Measurements from ENCODE around the gene PGA5. TPM values are rescaled to one million over a fixed set of nuclear protein-coding genes. Genes with fewer than 3 reads are reported as not detected.

Gene PGA5
- total and polyA plus RNA-seq, 2 experiments from 2014 or later = 0.45 to 0.52 TPM

DNA sequence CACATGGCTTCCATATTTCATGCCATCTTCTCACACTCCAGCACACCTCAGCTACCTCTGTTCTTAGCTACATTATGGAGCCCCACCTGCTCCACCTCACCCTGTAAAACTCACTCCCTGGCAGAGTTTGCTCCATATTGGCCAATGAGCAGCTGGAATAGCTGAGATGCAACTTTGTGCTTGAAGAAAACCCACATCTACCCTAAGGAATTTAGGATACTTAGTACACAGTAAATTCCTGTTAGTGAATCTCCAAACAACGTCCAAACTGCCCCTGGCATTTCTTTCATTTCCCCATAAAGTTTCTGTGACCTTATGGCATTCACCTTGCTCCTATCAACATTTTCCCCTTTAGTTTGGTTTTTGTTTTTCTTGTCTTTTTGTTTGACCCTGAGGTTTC is 56.4 kb downstream of the PGA5 start:
- no peak overlapping the region for H3K4me2 ChIP-seq

More for the DNA sequence above, 56.4 kb downstream of the PGA5 start:
- Histone ChIP-seq H3K27ac (ENCODE audit: low read depth) (peak overlapping the region; percentile 18; the same call in 1 of the 2 replicates), H3K27me3 (ENCODE audit: insufficient read depth) (peaks cover 11% of the 10 kb centered on the region), H3K79me2 (replicated peaks; ENCODE audit: insufficient read depth) (peaks cover 14% of the 10 kb centered on the region), H3K4me1 (ENCODE audit: insufficient read depth) (peaks cover 9% of the 10 kb centered on the region), H3K4me3 (no peak overlapping the region), H4K20me1 (replicated peaks; ENCODE audit: insufficient read depth) (peaks cover 6% of the 10 kb centered on the region; the same call in 1 of the 2 replicates), H3F3A (replicated peaks; ENCODE audit: low read depth) (peaks cover 9% of the 10 kb centered on the region), H2AFZ (no peak overlapping the region), H3K36me3 (ENCODE audit: insufficient read depth) (peaks cover 27% of the 10 kb centered on the region), H3K9me2 (ENCODE audit: insufficient read depth) (no peaks in the 10 kb centered on the region)
- ATAC-seq = no peak
- DNase-seq (ENCODE audit: low spot score) = no peak
- peaks cover 20% of the 10 kb centered on the region for H3K27me3 Mint-ChIP-seq (ENCODE audit: insufficient read depth, low read depth, poor library complexity)
- no peaks in the 10 kb centered on the region; the same call in 2 of the 3 replicates for H3K9me3 Mint-ChIP-seq
- TF ChIP-seq, protein P1, sequence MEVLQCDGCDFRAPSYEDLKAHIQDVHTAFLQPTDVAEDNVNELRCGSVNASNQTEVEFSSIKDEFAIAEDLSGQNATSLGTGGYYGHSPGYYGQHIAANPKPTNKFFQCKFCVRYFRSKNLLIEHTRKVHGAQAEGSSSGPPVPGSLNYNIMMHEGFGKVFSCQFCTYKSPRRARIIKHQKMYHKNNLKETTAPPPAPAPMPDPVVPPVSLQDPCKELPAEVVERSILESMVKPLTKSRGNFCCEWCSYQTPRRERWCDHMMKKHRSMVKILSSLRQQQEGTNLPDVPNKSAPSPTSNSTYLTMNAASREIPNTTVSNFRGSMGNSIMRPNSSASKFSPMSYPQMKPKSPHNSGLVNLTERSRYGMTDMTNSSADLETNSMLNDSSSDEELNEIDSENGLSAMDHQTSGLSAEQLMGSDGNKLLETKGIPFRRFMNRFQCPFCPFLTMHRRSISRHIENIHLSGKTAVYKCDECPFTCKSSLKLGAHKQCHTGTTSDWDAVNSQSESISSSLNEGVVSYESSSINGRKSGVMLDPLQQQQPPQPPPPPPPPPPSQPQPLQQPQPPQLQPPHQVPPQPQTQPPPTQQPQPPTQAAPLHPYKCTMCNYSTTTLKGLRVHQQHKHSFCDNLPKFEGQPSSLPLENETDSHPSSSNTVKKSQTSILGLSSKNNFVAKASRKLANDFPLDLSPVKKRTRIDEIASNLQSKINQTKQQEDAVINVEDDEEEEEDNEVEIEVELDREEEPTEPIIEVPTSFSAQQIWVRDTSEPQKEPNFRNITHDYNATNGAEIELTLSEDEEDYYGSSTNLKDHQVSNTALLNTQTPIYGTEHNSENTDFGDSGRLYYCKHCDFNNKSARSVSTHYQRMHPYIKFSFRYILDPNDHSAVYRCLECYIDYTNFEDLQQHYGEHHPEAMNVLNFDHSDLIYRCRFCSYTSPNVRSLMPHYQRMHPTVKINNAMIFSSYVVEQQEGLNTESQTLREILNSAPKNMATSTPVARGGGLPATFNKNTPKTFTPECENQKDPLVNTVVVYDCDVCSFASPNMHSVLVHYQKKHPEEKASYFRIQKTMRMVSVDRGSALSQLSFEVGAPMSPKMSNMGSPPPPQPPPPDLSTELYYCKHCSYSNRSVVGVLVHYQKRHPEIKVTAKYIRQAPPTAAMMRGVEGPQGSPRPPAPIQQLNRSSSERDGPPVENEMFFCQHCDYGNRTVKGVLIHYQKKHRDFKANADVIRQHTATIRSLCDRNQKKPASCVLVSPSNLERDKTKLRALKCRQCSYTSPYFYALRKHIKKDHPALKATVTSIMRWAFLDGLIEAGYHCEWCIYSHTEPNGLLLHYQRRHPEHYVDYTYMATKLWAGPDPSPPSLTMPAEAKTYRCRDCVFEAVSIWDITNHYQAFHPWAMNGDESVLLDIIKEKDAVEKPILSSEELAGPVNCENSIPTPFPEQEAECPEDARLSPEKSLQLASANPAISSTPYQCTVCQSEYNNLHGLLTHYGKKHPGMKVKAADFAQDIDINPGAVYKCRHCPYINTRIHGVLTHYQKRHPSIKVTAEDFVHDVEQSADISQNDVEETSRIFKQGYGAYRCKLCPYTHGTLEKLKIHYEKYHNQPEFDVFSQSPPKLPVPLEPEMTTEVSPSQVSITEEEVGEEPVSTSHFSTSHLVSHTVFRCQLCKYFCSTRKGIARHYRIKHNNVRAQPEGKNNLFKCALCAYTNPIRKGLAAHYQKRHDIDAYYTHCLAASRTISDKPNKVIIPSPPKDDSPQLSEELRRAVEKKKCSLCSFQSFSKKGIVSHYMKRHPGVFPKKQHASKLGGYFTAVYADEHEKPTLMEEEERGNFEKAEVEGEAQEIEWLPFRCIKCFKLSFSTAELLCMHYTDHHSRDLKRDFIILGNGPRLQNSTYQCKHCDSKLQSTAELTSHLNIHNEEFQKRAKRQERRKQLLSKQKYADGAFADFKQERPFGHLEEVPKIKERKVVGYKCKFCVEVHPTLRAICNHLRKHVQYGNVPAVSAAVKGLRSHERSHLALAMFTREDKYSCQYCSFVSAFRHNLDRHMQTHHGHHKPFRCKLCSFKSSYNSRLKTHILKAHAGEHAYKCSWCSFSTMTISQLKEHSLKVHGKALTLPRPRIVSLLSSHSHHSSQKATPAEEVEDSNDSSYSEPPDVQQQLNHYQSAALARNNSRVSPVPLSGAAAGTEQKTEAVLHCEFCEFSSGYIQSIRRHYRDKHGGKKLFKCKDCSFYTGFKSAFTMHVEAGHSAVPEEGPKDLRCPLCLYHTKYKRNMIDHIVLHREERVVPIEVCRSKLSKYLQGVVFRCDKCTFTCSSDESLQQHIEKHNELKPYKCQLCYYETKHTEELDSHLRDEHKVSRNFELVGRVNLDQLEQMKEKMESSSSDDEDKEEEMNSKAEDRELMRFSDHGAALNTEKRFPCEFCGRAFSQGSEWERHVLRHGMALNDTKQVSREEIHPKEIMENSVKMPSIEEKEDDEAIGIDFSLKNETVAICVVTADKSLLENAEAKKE (CRISPR knock-in tag; IDR thresholded peaks at IDR 0.05) = no peak
- TF ChIP-seq ZNF331 (CRISPR knock-in tag; IDR thresholded peaks at IDR 0.05; ENCODE audit: low read depth) = no peak
- TF ChIP-seq NANOG (IDR thresholded peaks at IDR 0.05; ENCODE audit: borderline replicate concordance) = no peak
- TF ChIP-seq, protein P2, sequence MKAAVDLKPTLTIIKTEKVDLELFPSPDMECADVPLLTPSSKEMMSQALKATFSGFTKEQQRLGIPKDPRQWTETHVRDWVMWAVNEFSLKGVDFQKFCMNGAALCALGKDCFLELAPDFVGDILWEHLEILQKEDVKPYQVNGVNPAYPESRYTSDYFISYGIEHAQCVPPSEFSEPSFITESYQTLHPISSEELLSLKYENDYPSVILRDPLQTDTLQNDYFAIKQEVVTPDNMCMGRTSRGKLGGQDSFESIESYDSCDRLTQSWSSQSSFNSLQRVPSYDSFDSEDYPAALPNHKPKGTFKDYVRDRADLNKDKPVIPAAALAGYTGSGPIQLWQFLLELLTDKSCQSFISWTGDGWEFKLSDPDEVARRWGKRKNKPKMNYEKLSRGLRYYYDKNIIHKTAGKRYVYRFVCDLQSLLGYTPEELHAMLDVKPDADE (IDR thresholded peaks at IDR 0.05) = no peak
- no peak for TF ChIP-seq ZNF114 (CRISPR knock-in tag; IDR thresholded peaks at IDR 0.05)
- TF ChIP-seq STAT1 (IDR thresholded peaks at IDR 0.05; ENCODE audit: unreplicated experiment) = no peak
- TF ChIP-seq CREB1 (CRISPR knock-in tag; IDR thresholded peaks at IDR 0.05; ENCODE audit: low read depth) = no peak
- TF ChIP-seq, protein P3, sequence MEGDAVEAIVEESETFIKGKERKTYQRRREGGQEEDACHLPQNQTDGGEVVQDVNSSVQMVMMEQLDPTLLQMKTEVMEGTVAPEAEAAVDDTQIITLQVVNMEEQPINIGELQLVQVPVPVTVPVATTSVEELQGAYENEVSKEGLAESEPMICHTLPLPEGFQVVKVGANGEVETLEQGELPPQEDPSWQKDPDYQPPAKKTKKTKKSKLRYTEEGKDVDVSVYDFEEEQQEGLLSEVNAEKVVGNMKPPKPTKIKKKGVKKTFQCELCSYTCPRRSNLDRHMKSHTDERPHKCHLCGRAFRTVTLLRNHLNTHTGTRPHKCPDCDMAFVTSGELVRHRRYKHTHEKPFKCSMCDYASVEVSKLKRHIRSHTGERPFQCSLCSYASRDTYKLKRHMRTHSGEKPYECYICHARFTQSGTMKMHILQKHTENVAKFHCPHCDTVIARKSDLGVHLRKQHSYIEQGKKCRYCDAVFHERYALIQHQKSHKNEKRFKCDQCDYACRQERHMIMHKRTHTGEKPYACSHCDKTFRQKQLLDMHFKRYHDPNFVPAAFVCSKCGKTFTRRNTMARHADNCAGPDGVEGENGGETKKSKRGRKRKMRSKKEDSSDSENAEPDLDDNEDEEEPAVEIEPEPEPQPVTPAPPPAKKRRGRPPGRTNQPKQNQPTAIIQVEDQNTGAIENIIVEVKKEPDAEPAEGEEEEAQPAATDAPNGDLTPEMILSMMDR (conservative IDR thresholded peaks at IDR 0.05; ENCODE audit: low read depth in 2 of 2) = no peak
- no peak for TF ChIP-seq EZH2 (IDR thresholded peaks at IDR 0.05; ENCODE audit: low read depth, unreplicated experiment)
- TF ChIP-seq, protein P4, sequence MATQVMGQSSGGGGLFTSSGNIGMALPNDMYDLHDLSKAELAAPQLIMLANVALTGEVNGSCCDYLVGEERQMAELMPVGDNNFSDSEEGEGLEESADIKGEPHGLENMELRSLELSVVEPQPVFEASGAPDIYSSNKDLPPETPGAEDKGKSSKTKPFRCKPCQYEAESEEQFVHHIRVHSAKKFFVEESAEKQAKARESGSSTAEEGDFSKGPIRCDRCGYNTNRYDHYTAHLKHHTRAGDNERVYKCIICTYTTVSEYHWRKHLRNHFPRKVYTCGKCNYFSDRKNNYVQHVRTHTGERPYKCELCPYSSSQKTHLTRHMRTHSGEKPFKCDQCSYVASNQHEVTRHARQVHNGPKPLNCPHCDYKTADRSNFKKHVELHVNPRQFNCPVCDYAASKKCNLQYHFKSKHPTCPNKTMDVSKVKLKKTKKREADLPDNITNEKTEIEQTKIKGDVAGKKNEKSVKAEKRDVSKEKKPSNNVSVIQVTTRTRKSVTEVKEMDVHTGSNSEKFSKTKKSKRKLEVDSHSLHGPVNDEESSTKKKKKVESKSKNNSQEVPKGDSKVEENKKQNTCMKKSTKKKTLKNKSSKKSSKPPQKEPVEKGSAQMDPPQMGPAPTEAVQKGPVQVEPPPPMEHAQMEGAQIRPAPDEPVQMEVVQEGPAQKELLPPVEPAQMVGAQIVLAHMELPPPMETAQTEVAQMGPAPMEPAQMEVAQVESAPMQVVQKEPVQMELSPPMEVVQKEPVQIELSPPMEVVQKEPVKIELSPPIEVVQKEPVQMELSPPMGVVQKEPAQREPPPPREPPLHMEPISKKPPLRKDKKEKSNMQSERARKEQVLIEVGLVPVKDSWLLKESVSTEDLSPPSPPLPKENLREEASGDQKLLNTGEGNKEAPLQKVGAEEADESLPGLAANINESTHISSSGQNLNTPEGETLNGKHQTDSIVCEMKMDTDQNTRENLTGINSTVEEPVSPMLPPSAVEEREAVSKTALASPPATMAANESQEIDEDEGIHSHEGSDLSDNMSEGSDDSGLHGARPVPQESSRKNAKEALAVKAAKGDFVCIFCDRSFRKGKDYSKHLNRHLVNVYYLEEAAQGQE (IDR thresholded peaks at IDR 0.05; ENCODE audit: unreplicated experiment) = no peak
- TF ChIP-seq JUNB (IDR thresholded peaks at IDR 0.05; ENCODE audit: unreplicated experiment) = no peak
- no peak for TF ChIP-seq EZH2phosphoT487 (IDR thresholded peaks at IDR 0.05; ENCODE audit: unreplicated experiment)
- no peak for TF ChIP-seq POLR2AphosphoS5 (IDR thresholded peaks at IDR 0.05; ENCODE audit: low read depth)
- H3K36me3 Mint-ChIP-seq (ENCODE audit: low read depth) = peaks cover 52% of the 10 kb centered on the region
- peak overlapping the region; percentile 7; the same call in 1 of the 2 replicates for H3K27ac Mint-ChIP-seq
- peak overlapping the region; percentile 6; the same call in 1 of the 3 replicates for H3K4me3 Mint-ChIP-seq
- peaks cover 23% of the 10 kb centered on the region for H3K4me1 Mint-ChIP-seq
